HCT116 (cell line): ENCODE results near the gene DMBX1.

Experiments used
- CTCF ChIP-seq, 3 experiments: fragments of 200-600 bp in 1 of 3; sonication (generic) in 1 of 3; IDR thresholded peaks in 2 of 3; conservative IDR thresholded peaks in 1 of 3; 2 replicates each; pipeline ENCODE4 v1.5.1; 2012 to 2017; ENCODE audit warnings: low read depth in 2 of 3, low read length in 2 of 3, antibody characterized with exemption in 1 of 3, borderline replicate concordance in 1 of 3, control low read depth in 1 of 3, mild to moderate bottlenecking in 1 of 3, mixed read lengths in 1 of 3, mixed run types in 1 of 3, moderate library complexity in 1 of 3; ENCODE audit not compliant: insufficient read depth in 1 of 3
- EZH2 ChIP-seq: fragments of 200-600 bp; sonication (generic); IDR thresholded peaks from 2 replicates; pipeline ENCODE4 v1.6.1; 2017; ENCODE audit warnings: antibody characterized with exemption, mixed run types
- JUND ChIP-seq: IDR thresholded peaks from 2 replicates; pipeline ENCODE4 v1.6.1; 2012
- POLR2A ChIP-seq: IDR thresholded peaks from 2 replicates; pipeline ENCODE4 v1.7.0; 2011; ENCODE audit warnings: borderline replicate concordance; ENCODE audit not compliant: insufficient read depth, insufficient read length; ENCODE audit errors: extremely low read depth
- POLR2AphosphoS5 ChIP-seq: IDR thresholded peaks from 2 replicates; pipeline ENCODE4 v1.6.1; 2011; ENCODE audit warnings: mild to moderate bottlenecking, low read depth, low read length, moderate library complexity
- RAD21 ChIP-seq: IDR thresholded peaks from 2 replicates; pipeline ENCODE4 v1.6.1; 2012; ENCODE audit warnings: low read depth, mild to moderate bottlenecking
- SP1 ChIP-seq: IDR thresholded peaks from 2 replicates; pipeline ENCODE4 v1.6.1; 2012; ENCODE audit warnings: low read depth
- YY1 ChIP-seq: IDR thresholded peaks from 2 replicates; pipeline ENCODE4 v1.6.1; 2011; ENCODE audit warnings: low read length, low read depth, moderate library complexity, mild to moderate bottlenecking; ENCODE audit not compliant: insufficient replicate concordance; ENCODE audit errors: extremely low read depth
- ZNF274 ChIP-seq: fragments of 200-500 bp; sonication (Bioruptor generic); IDR thresholded peaks from 2 replicates; pipeline ENCODE4 v1.6.1; 2014; ENCODE audit warnings: mild to moderate bottlenecking, low read depth, low read length, inconsistent platforms
- TF ChIP-seq, protein P1 (sequence below): IDR thresholded peaks from 2 replicates; pipeline ENCODE4 v1.6.1; 2012; ENCODE audit warnings: low read depth
- TF ChIP-seq, protein P2 (sequence below): IDR thresholded peaks from 2 replicates; pipeline ENCODE4 v1.6.1; 2011; ENCODE audit warnings: mild to moderate bottlenecking, low read length, moderate library complexity; ENCODE audit not compliant: insufficient replicate concordance; ENCODE audit errors: extremely low read depth
- TF ChIP-seq, protein P3 (sequence below): IDR thresholded peaks from 2 replicates; pipeline ENCODE4 v1.6.1; 2012

GRCh38 chr1:46481961-46482360 lies 7.7 kb upstream of the DMBX1 start:
- TF ChIP-seq CTCF (IDR thresholded peaks at IDR 0.05 in 2 of 3, conservative IDR thresholded peaks at IDR 0.05 in 1 of 3; ENCODE audit: borderline replicate concordance in 1 of 3, insufficient read depth in 1 of 3, low read depth in 2 of 3, low read length in 2 of 3) (no peak), RAD21 (no peak), POLR2A (no peak), POLR2AphosphoS5 (no peak), YY1 (no peak), SP1 (no peak), JUND (no peak), ZNF274 (no peak), EZH2 (no peak)
- TF ChIP-seq, protein P1, sequence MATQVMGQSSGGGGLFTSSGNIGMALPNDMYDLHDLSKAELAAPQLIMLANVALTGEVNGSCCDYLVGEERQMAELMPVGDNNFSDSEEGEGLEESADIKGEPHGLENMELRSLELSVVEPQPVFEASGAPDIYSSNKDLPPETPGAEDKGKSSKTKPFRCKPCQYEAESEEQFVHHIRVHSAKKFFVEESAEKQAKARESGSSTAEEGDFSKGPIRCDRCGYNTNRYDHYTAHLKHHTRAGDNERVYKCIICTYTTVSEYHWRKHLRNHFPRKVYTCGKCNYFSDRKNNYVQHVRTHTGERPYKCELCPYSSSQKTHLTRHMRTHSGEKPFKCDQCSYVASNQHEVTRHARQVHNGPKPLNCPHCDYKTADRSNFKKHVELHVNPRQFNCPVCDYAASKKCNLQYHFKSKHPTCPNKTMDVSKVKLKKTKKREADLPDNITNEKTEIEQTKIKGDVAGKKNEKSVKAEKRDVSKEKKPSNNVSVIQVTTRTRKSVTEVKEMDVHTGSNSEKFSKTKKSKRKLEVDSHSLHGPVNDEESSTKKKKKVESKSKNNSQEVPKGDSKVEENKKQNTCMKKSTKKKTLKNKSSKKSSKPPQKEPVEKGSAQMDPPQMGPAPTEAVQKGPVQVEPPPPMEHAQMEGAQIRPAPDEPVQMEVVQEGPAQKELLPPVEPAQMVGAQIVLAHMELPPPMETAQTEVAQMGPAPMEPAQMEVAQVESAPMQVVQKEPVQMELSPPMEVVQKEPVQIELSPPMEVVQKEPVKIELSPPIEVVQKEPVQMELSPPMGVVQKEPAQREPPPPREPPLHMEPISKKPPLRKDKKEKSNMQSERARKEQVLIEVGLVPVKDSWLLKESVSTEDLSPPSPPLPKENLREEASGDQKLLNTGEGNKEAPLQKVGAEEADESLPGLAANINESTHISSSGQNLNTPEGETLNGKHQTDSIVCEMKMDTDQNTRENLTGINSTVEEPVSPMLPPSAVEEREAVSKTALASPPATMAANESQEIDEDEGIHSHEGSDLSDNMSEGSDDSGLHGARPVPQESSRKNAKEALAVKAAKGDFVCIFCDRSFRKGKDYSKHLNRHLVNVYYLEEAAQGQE: no peak
- TF ChIP-seq, protein P2, sequence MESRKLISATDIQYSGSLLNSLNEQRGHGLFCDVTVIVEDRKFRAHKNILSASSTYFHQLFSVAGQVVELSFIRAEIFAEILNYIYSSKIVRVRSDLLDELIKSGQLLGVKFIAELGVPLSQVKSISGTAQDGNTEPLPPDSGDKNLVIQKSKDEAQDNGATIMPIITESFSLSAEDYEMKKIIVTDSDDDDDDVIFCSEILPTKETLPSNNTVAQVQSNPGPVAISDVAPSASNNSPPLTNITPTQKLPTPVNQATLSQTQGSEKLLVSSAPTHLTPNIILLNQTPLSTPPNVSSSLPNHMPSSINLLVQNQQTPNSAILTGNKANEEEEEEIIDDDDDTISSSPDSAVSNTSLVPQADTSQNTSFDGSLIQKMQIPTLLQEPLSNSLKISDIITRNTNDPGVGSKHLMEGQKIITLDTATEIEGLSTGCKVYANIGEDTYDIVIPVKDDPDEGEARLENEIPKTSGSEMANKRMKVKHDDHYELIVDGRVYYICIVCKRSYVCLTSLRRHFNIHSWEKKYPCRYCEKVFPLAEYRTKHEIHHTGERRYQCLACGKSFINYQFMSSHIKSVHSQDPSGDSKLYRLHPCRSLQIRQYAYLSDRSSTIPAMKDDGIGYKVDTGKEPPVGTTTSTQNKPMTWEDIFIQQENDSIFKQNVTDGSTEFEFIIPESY: no peak
- TF ChIP-seq, protein P3, sequence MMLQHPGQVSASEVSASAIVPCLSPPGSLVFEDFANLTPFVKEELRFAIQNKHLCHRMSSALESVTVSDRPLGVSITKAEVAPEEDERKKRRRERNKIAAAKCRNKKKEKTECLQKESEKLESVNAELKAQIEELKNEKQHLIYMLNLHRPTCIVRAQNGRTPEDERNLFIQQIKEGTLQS: no peak
